ENCODE data around the gene FBLIM1.

- TF ChIP-seq, protein P1, sequence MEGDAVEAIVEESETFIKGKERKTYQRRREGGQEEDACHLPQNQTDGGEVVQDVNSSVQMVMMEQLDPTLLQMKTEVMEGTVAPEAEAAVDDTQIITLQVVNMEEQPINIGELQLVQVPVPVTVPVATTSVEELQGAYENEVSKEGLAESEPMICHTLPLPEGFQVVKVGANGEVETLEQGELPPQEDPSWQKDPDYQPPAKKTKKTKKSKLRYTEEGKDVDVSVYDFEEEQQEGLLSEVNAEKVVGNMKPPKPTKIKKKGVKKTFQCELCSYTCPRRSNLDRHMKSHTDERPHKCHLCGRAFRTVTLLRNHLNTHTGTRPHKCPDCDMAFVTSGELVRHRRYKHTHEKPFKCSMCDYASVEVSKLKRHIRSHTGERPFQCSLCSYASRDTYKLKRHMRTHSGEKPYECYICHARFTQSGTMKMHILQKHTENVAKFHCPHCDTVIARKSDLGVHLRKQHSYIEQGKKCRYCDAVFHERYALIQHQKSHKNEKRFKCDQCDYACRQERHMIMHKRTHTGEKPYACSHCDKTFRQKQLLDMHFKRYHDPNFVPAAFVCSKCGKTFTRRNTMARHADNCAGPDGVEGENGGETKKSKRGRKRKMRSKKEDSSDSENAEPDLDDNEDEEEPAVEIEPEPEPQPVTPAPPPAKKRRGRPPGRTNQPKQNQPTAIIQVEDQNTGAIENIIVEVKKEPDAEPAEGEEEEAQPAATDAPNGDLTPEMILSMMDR (IDR thresholded peaks at IDR 0.05) = no peak
- TF ChIP-seq EP300 (IDR thresholded peaks at IDR 0.05) = no peak
These were observed 50.4 kb downstream of the FBLIM1 start for GRCh38 chr1:15808955-15809354.
